GM19438 (cell line): ENCODE results near the gene GLCE.
"Not testable (repeated sequence)": the region's sequence is repeated elsewhere in the genome, so short reads cannot be mapped to it uniquely, and the experiment has no call there.

Experiments used
- ATAC-seq: cut with Tn5 transposase; IDR thresholded peaks from one replicate; pipeline ENCODE4 v1.9.1; 2021; ENCODE audit warnings: low read depth; ENCODE audit not compliant: unreplicated experiment

The GLCE gene

GRCh38 chr15:69158201-69158842 lies 2.1 kb upstream of the GLCE start:
- no peak for ATAC-seq

DNA sequence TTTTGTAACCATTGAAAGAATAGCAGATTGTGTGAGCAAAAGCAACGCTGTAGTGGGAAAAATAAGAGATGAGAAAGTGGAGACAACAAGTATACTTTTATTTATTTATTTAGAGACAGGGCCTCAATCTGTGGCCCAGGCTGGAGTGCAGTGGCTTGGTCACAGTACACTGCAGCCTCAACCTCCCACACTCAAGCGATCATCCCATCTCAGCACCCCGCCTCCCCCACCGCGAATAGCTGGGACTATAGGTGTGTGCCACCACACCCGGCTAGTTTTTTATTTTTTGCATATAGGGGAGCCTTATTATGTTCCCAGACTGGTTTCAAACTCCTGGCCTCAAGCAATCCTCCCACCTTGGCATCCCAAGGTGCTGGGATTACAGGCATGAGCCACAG lies 1.6 kb upstream of the GLCE start:
- ATAC-seq, result no peak

- no peak for ATAC-seq
Measured at GRCh38 chr15:69159805-69160140, 662 bp upstream of the GLCE start.

- no peak for ATAC-seq
Measured at GRCh38 chr15:69161079-69161877, 843 bp downstream of the GLCE start.

GRCh38 chr15:69161878-69162213 lies 1.4 kb downstream of the GLCE start:
- no peak for ATAC-seq

- no peak for ATAC-seq
Measured at GRCh38 chr15:69163141-69163669, 2.8 kb downstream of the GLCE start.

DNA sequence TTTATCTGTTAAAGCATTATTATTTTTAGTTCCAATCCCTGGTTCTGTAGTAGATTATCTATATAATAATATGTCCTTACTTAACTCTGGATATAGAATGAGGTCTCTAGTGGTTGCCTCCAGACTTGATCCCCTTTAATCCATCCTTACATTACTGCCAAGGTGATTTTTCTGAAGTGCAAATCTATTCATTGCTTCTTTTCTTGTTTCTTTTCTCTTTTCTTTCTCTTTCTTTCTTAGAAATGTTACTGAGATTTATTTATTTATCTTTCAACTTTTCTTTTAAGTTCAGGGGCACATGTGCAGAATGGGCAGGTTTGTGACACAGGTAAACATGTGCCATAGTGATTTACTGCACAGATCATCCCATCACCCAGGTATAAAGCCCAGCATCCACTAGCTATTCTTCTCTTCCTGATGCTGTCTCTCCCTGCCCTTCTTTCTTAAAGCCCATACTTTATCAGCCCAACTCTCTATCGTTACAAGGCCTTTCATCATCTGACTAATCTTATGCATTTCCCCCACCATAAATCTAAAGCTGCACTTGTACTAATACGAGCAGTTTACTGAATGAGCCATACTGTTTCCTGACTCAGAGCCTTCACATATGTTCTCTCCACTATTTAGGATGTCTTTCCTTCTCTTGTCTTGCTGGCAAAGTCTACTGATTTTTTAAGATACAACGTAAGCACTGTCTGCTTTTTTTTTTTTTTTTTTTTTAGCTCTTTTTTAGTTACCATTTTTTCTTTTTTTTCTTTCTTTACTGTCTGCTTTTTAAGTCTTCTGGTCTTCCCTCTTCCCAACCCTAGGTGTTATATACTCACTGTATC lies 4.6 kb downstream of the GLCE start:
- ATAC-seq, result no peak

- no peak for ATAC-seq
Measured at GRCh38 chr15:69165637-69166025, 5.2 kb downstream of the GLCE start.

- ATAC-seq, result no peak
Measured at GRCh38 chr15:69167218-69167846, 6.9 kb downstream of the GLCE start.

DNA sequence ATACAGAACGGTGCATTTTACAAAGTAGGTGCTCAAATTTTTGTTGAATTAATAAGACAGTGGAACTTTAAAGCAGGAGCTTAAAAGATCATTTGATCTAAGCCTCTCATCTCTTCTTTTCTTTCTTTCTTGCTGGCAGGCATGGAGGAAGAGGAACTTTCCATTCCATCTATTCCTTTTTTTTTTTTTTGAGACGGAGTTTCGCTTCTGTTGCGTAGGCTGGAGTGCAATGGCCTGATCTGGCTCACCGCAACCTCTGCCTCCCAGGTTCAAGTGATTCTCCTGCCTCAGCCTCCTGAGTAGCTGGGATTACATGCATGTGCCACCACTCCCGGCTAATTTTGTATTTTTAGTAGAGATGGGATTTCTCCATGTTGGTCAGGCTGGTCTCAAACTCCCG lies 7.9 kb downstream of the GLCE start:
- not testable (repeated sequence) for ATAC-seq

GRCh38 chr15:69169540-69169939 lies 9.1 kb downstream of the GLCE start:
- ATAC-seq, result not testable (repeated sequence)

GRCh38 chr15:69170597-69170996 lies 10.2 kb downstream of the GLCE start:
- ATAC-seq, result no peak

GRCh38 chr15:69172847-69173246 lies 12.4 kb downstream of the GLCE start:
- ATAC-seq, result no peak

GRCh38 chr15:69175536-69175935 lies 15.1 kb downstream of the GLCE start:
- ATAC-seq, result no peak

DNA sequence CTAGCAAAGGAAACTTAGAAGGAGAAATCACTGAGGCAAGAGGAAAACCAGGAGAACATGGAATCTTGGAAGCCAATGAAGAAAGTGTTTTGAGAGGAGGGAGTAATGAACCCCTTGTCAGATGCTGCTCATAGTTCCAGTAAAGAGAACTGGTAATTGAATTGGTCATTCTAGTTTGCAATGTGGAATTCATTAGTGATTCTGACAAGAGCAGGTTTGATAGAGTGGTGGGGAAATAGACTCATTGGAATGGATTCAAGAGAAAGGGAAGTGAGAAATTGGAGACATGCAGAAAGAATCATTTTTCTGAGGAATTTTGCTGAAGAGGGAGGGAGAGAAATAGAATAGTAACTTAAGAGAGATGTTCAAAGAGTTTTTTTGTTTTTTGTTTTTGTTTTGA lies 21.0 kb downstream of the GLCE start:
- no peak for ATAC-seq

DNA sequence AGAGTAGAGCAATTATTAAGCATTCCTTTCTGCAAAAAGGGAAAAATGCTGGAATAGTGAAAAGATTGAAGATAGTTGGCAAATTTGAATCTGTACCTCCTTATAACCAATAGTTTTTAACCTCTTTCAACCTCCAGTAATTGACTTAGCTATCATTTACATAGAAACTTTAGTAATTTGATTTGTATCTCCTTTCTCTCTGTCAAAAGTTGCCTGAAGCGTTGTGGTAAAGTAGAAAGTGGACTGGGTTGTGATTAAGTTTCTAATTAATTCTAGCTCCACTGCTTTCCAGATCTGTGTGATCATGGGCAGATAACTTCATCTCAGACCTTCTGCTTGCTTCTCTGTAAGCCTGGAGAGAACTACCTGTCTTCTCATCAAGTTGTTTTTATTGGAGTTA lies 24.8 kb downstream of the GLCE start:
- ATAC-seq, result no peak

DNA sequence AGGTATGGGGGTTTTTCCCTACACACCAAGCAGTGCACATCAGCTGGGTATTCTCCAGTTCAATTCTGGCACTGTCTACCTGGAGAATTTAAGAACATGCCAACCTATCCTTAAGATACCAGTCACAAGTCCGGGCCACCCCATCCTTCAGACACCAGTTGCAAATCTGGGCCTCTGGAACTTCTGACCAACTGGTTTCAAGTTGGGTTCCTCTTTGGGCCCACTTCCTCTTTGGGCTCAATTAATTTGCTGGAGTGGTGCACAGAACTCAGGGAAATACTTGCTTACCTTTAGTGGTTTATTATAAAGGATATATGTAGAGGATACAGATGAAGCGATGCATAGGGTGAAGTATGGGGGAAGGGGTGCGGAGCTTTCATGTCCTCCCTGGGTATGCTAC lies 25.3 kb downstream of the GLCE start:
- no peak for ATAC-seq

GRCh38 chr15:69189157-69189556 lies 28.7 kb downstream of the GLCE start:
- ATAC-seq, result no peak

- no peak for ATAC-seq
Measured at GRCh38 chr15:69190091-69190490, 29.7 kb downstream of the GLCE start.

GRCh38 chr15:69190504-69190903 lies 30.1 kb downstream of the GLCE start:
- ATAC-seq, result no peak
